Measurements from ENCODE around the gene ENTPD8.

- TF ChIP-seq CTCF (IDR thresholded peaks at IDR 0.05) (no peak), POLR2A (IDR thresholded peaks at IDR 0.05) (no peak), EP300 (IDR thresholded peaks at IDR 0.05) (no peak)
Measured at GRCh38 chr9:137387891-137388560, 53.1 kb downstream of the ENTPD8 start.
